HEK293 (cell line): Measurements from ENCODE around the gene KCNAB1.

Source experiments
- CTCF ChIA-PET: fragments of 350-600 bp; formaldehyde crosslinking; extraction: SDS; loops from one replicate; lab custom pipeline; 2021; ENCODE audit warnings: antibody characterized with exemption; lab: Yijun Ruan, JAX
- POLR2A ChIA-PET: fragments of 300-600 bp; formaldehyde crosslinking; extraction: SDS; loops from one replicate; lab custom pipeline; 2020; ENCODE audit warnings: antibody characterized with exemption, inconsistent platforms; lab: Yijun Ruan, JAX
- H3K27ac ChIP-seq: fragments of 200-500 bp; sonication (Bioruptor generic); 2 replicates; pipeline ENCODE4 v1.5.1; 2014; ENCODE audit warnings: low read depth, low read length, control low read depth, inconsistent platforms; ENCODE audit errors: extremely low read depth
- H3K36me3 ChIP-seq, 2 experiments: fragments of 200-500 bp in 1 of 2; sonication (Bioruptor generic) in 1 of 2; 1 replicate in 1 of 2; 2 replicates in 1 of 2; pipeline ENCODE4 v1.5.1; 2014 to 2017; ENCODE audit warnings: inconsistent platforms in 2 of 2, low read length in 2 of 2; ENCODE audit not compliant: control insufficient read depth in 2 of 2, insufficient read depth in 1 of 2
- H3K4me1 ChIP-seq: fragments of 200-500 bp; sonication (Bioruptor generic); 2 replicates; pipeline ENCODE4 v1.5.1; 2014; ENCODE audit warnings: mild to moderate bottlenecking, low read length, inconsistent platforms; ENCODE audit not compliant: control insufficient read depth, insufficient read depth
- H3K4me3 ChIP-seq: 2 replicates; pipeline ENCODE4 v1.5.1; 2011; ENCODE audit warnings: low read depth, mild to moderate bottlenecking, control low read depth, low read length, moderate library complexity
- H3K9me3 ChIP-seq: fragments of 200-500 bp; sonication (Bioruptor generic); 2 replicates; pipeline ENCODE4 v1.5.1; 2014; ENCODE audit warnings: low read depth, low read length, inconsistent platforms; ENCODE audit not compliant: control insufficient read depth, insufficient read depth
- BCL6B ChIP-seq: fragments of 450-650 bp; formaldehyde crosslinking; IDR thresholded peaks from 2 replicates; pipeline ENCODE4 v1.5.1; 2017; ENCODE audit warnings: missing biosample characterization, missing genetic modification characterization
- FEZF1 ChIP-seq: fragments of 450-650 bp; formaldehyde crosslinking; IDR thresholded peaks from 2 replicates; pipeline ENCODE4 v1.5.1; 2016; ENCODE audit warnings: missing biosample characterization, missing genetic modification characterization
- GLI4 ChIP-seq: fragments of 450-650 bp; formaldehyde crosslinking; IDR thresholded peaks from 2 replicates; pipeline ENCODE4 v1.5.1; 2016; ENCODE audit warnings: missing biosample characterization, missing genetic modification characterization
- KLF7 ChIP-seq: fragments of 450-650 bp; formaldehyde crosslinking; IDR thresholded peaks from 2 replicates; pipeline ENCODE4 v1.5.1; 2016; ENCODE audit warnings: missing biosample characterization, missing genetic modification characterization, borderline replicate concordance
- PATZ1 ChIP-seq: fragments of 450-650 bp; formaldehyde crosslinking; IDR thresholded peaks from 2 replicates; pipeline ENCODE4 v1.5.1; 2016; ENCODE audit warnings: missing biosample characterization, missing genetic modification characterization
- SETDB1 ChIP-seq: IDR thresholded peaks from one replicate; pipeline ENCODE4 v1.6.1; 2017; ENCODE audit warnings: mild to moderate bottlenecking, low read length, moderate library complexity, mixed read lengths; ENCODE audit not compliant: insufficient read length
- TRIM28 ChIP-seq: IDR thresholded peaks from 2 replicates; pipeline ENCODE4 v1.6.1; 2011; ENCODE audit warnings: low read length, control low read depth, borderline replicate concordance
- ZBTB10 ChIP-seq: fragments of 450-650 bp; formaldehyde crosslinking; IDR thresholded peaks from 2 replicates; pipeline ENCODE4 v1.5.1; 2016; ENCODE audit warnings: missing biosample characterization, missing genetic modification characterization
- ZBTB20 ChIP-seq: fragments of 450-650 bp; formaldehyde crosslinking; IDR thresholded peaks from 2 replicates; pipeline ENCODE4 v1.5.1; 2016; ENCODE audit warnings: missing biosample characterization, missing genetic modification characterization
- ZBTB21 ChIP-seq: fragments of 450-650 bp; formaldehyde crosslinking; IDR thresholded peaks from 2 replicates; pipeline ENCODE4 v1.5.1; 2017; ENCODE audit warnings: missing biosample characterization, missing genetic modification characterization
- ZBTB48 ChIP-seq: fragments of 450-650 bp; formaldehyde crosslinking; IDR thresholded peaks from 2 replicates; pipeline ENCODE4 v1.5.1; 2016; ENCODE audit warnings: missing biosample characterization, missing genetic modification characterization
- ZFP37 ChIP-seq: fragments of 450-650 bp; formaldehyde crosslinking; IDR thresholded peaks from 2 replicates; pipeline ENCODE4 v1.5.1; 2016; ENCODE audit warnings: missing biosample characterization, missing genetic modification characterization
- ZNF24 ChIP-seq: fragments of 450-650 bp; formaldehyde crosslinking; IDR thresholded peaks from 2 replicates; pipeline ENCODE4 v1.5.1; 2016; ENCODE audit warnings: missing biosample characterization, missing genetic modification characterization
- ZNF473 ChIP-seq: fragments of 450-650 bp; formaldehyde crosslinking; IDR thresholded peaks from 2 replicates; pipeline ENCODE4 v1.5.1; 2017; ENCODE audit warnings: missing biosample characterization, missing genetic modification characterization
- ZNF549 ChIP-seq: fragments of 450-650 bp; IDR thresholded peaks from 2 replicates; pipeline ENCODE4 v1.5.1; 2018; ENCODE audit warnings: missing biosample characterization, missing genetic modification characterization, mild to moderate bottlenecking, inconsistent platforms, moderate library complexity
- ZNF624 ChIP-seq: fragments of 450-650 bp; formaldehyde crosslinking; IDR thresholded peaks from 2 replicates; pipeline ENCODE4 v1.5.1; 2017; ENCODE audit warnings: missing biosample characterization, missing genetic modification characterization
- ZNF701 ChIP-seq: fragments of 450-650 bp; formaldehyde crosslinking; IDR thresholded peaks from 2 replicates; pipeline ENCODE4 v1.5.1; 2016; ENCODE audit warnings: missing biosample characterization, missing genetic modification characterization
- ZNF747 ChIP-seq: fragments of 450-650 bp; formaldehyde crosslinking; IDR thresholded peaks from 2 replicates; pipeline ENCODE4 v1.5.1; 2016; ENCODE audit warnings: missing biosample characterization, missing genetic modification characterization
- TF ChIP-seq, protein P1 (sequence below): fragments of 450-650 bp; formaldehyde crosslinking; IDR thresholded peaks from 2 replicates; pipeline ENCODE4 v1.5.1; 2016; ENCODE audit warnings: missing biosample characterization, missing genetic modification characterization, borderline replicate concordance
- TF ChIP-seq, protein P2 (sequence below): fragments of 450-650 bp; formaldehyde crosslinking; IDR thresholded peaks from 2 replicates; pipeline ENCODE4 v1.5.1; 2016; ENCODE audit warnings: missing biosample characterization, missing genetic modification characterization
- TF ChIP-seq, protein P3 (sequence below): fragments of 450-650 bp; formaldehyde crosslinking; IDR thresholded peaks from 2 replicates; pipeline ENCODE4 v1.5.1; 2016; ENCODE audit warnings: missing biosample characterization, missing genetic modification characterization
- TF ChIP-seq, protein P4 (sequence below): fragments of 450-650 bp; formaldehyde crosslinking; IDR thresholded peaks from 2 replicates; pipeline ENCODE4 v1.5.1; 2017; ENCODE audit warnings: missing biosample characterization, missing genetic modification characterization

Gene KCNAB1

DNA sequence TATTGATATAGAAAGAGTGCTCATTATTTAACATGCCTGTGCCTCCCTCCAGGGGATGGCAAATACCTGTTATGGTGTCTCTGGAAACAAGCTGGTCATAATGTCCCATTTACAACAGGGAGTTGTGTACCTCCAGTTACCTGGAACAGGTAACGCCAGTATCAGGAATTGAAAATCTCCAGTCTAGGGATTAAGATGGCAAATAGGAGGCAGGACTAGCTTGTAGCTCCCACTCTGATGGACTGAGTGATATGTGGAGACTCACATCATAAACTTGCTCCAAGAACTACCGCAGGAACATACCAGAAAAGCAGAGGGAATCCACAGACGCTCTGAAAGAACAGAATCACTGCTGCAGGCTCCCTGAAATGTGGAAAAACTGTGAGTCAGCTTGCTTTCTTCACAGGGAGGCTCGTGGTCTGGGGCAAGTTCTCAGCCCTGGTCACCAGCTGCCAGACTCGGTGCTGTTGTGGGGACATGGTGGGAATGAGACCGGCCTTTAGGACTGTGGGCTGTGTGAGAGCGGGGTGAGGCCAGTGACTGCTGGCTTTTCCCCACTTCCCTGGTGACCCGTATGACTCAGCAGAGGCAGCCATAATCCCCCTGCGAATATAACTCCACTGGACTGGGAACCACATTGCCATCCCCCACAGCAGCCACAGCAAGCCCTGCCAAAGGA is 97.4 kb downstream of the KCNAB1 start:
- ChIA-PET POLR2A (interaction anchor here (0.6 kb wide), 1 partner anchor 46 kb away, joined by 4 read pairs; no protein-coding TSS in a partner anchor), CTCF (no interaction called here)
- H3K9me3 ChIP-seq: no peaks in the 10 kb centered on the region
- no peaks in the 10 kb centered on the region for H3K4me1 ChIP-seq
- H3K27ac ChIP-seq: no peak overlapping the region; the same call in 1 of the 2 replicates
- H3K36me3 ChIP-seq: no peaks in the 10 kb centered on the region
- H3K4me3 ChIP-seq: no peak overlapping the region
- 0 out of 2 replicates have a peak, but pooled peaks have one; percentile 14 for TF ChIP-seq TRIM28
- TF ChIP-seq ZNF747 (tag by site-specific recombination): no peak
- TF ChIP-seq ZBTB48 (tag by site-specific recombination): peak; percentile 48; the same call in 1 of the 2 replicates

- Histone ChIP-seq H3K36me3 (no peaks in the 10 kb centered on the region), H3K4me3 (no peak overlapping the region), H3K27ac (no peak overlapping the region; the same call in 1 of the 2 replicates), H3K9me3 (no peaks in the 10 kb centered on the region), H3K4me1 (no peaks in the 10 kb centered on the region)
- POLR2A ChIA-PET: no interaction called here
- CTCF ChIA-PET: no interaction called here
- no peak for TF ChIP-seq ZBTB10 (tag by site-specific recombination)
- TF ChIP-seq ZNF701 (tag by site-specific recombination): no peak
- TF ChIP-seq, protein P1, sequence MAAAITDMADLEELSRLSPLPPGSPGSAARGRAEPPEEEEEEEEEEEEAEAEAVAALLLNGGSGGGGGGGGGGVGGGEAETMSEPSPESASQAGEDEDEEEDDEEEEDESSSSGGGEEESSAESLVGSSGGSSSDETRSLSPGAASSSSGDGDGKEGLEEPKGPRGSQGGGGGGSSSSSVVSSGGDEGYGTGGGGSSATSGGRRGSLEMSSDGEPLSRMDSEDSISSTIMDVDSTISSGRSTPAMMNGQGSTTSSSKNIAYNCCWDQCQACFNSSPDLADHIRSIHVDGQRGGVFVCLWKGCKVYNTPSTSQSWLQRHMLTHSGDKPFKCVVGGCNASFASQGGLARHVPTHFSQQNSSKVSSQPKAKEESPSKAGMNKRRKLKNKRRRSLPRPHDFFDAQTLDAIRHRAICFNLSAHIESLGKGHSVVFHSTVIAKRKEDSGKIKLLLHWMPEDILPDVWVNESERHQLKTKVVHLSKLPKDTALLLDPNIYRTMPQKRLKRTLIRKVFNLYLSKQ: no peak
- TF ChIP-seq, protein P2, sequence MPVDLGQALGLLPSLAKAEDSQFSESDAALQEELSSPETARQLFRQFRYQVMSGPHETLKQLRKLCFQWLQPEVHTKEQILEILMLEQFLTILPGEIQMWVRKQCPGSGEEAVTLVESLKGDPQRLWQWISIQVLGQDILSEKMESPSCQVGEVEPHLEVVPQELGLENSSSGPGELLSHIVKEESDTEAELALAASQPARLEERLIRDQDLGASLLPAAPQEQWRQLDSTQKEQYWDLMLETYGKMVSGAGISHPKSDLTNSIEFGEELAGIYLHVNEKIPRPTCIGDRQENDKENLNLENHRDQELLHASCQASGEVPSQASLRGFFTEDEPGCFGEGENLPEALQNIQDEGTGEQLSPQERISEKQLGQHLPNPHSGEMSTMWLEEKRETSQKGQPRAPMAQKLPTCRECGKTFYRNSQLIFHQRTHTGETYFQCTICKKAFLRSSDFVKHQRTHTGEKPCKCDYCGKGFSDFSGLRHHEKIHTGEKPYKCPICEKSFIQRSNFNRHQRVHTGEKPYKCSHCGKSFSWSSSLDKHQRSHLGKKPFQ (tag by site-specific recombination): no peak
- TF ChIP-seq ZBTB21 (tag by site-specific recombination): no peak
- TF ChIP-seq ZNF473 (tag by site-specific recombination): no peak
- TF ChIP-seq, protein P3, sequence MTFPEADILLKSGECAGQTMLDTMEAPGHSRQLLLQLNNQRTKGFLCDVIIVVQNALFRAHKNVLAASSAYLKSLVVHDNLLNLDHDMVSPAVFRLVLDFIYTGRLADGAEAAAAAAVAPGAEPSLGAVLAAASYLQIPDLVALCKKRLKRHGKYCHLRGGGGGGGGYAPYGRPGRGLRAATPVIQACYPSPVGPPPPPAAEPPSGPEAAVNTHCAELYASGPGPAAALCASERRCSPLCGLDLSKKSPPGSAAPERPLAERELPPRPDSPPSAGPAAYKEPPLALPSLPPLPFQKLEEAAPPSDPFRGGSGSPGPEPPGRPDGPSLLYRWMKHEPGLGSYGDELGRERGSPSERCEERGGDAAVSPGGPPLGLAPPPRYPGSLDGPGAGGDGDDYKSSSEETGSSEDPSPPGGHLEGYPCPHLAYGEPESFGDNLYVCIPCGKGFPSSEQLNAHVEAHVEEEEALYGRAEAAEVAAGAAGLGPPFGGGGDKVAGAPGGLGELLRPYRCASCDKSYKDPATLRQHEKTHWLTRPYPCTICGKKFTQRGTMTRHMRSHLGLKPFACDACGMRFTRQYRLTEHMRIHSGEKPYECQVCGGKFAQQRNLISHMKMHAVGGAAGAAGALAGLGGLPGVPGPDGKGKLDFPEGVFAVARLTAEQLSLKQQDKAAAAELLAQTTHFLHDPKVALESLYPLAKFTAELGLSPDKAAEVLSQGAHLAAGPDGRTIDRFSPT (tag by site-specific recombination): no peak
- TF ChIP-seq ZNF549 (tag by site-specific recombination): no peak
- TF ChIP-seq, protein P4, sequence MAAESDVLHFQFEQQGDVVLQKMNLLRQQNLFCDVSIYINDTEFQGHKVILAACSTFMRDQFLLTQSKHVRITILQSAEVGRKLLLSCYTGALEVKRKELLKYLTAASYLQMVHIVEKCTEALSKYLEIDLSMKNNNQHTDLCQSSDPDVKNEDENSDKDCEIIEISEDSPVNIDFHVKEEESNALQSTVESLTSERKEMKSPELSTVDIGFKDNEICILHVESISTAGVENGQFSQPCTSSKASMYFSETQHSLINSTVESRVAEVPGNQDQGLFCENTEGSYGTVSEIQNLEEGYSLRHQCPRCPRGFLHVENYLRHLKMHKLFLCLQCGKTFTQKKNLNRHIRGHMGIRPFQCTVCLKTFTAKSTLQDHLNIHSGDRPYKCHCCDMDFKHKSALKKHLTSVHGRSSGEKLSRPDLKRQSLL (tag by site-specific recombination): no peak
- TF ChIP-seq PATZ1 (tag by site-specific recombination): no peak
- TF ChIP-seq KLF7 (tag by site-specific recombination): no peak
- TF ChIP-seq ZBTB20: 0 out of 2 replicates have a peak, but pooled peaks have one; percentile 26
- TF ChIP-seq BCL6B (tag by site-specific recombination): no peak
- no peak for TF ChIP-seq GLI4 (tag by site-specific recombination)
- TF ChIP-seq ZNF624 (tag by site-specific recombination): no peak
- TF ChIP-seq ZNF24 (tag by site-specific recombination): no peak
- TF ChIP-seq SETDB1: no peak
- TF ChIP-seq ZFP37 (tag by site-specific recombination): no peak
- no peak for TF ChIP-seq FEZF1 (tag by site-specific recombination)
These were observed 98.0 kb downstream of the KCNAB1 start for GRCh38 chr3:156218353-156218744.
